ENCODE measurements around the gene UBASH3B. TPM values are rescaled to one million over a fixed set of nuclear protein-coding genes. Genes with fewer than 3 reads are reported as not detected.

UBASH3B gene
- total RNA-seq, 1 donor from 2014 or later: 2.6 TPM

DNA sequence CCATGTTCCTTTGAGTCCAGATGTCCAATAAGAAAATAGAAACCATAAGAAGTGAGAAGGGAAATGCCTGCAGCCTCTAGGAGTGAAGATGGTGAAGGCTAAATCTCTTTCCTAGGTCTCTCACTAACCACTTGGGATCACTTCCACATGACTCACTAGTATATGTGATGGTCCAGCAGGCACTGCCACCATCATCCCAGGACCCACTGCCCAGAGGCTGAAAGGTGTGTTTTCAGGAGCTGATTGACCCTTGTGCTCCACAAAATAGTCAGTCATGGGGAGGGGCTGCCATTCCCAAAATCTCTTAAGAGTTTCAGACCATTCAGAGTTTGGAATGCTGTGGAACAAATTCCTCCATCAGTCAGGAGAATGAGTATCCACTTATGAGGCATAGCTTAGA is 22.9 kb downstream of the UBASH3B start:
- H3K27ac ChIP-seq (replicated peaks): no peak overlapping the region
- no peaks in the 10 kb centered on the region for H3K9me3 ChIP-seq (replicated peaks)
- H3K4me3 ChIP-seq: no peak overlapping the region
- no peaks in the 10 kb centered on the region for H3K4me1 ChIP-seq
- intact Hi-C loops (cut with micrococcal nuclease): no loop called here
- H3K27me3 ChIP-seq (ENCODE audit: low read depth): peaks cover 12% of the 10 kb centered on the region
- no peak for DNase-seq
- TF ChIP-seq, protein P1, sequence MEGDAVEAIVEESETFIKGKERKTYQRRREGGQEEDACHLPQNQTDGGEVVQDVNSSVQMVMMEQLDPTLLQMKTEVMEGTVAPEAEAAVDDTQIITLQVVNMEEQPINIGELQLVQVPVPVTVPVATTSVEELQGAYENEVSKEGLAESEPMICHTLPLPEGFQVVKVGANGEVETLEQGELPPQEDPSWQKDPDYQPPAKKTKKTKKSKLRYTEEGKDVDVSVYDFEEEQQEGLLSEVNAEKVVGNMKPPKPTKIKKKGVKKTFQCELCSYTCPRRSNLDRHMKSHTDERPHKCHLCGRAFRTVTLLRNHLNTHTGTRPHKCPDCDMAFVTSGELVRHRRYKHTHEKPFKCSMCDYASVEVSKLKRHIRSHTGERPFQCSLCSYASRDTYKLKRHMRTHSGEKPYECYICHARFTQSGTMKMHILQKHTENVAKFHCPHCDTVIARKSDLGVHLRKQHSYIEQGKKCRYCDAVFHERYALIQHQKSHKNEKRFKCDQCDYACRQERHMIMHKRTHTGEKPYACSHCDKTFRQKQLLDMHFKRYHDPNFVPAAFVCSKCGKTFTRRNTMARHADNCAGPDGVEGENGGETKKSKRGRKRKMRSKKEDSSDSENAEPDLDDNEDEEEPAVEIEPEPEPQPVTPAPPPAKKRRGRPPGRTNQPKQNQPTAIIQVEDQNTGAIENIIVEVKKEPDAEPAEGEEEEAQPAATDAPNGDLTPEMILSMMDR (IDR thresholded peaks at IDR 0.05; ENCODE audit: borderline replicate concordance): no peak
- H3K36me3 ChIP-seq: no peaks in the 10 kb centered on the region

GRCh38 chr11:122679466-122679865 is 23.9 kb downstream of the UBASH3B start:
- Histone ChIP-seq H3K27me3 (ENCODE audit: low read depth) (peaks cover 12% of the 10 kb centered on the region), H3K36me3 (no peaks in the 10 kb centered on the region), H3K27ac (replicated peaks) (no peak overlapping the region), H3K4me3 (no peak overlapping the region), H3K4me1 (no peaks in the 10 kb centered on the region), H3K9me3 (replicated peaks) (no peaks in the 10 kb centered on the region)
- DNase-seq: no peak
- intact Hi-C loops (cut with micrococcal nuclease): no loop called here
- TF ChIP-seq, protein P1 (IDR thresholded peaks at IDR 0.05; ENCODE audit: borderline replicate concordance): no peak

DNA sequence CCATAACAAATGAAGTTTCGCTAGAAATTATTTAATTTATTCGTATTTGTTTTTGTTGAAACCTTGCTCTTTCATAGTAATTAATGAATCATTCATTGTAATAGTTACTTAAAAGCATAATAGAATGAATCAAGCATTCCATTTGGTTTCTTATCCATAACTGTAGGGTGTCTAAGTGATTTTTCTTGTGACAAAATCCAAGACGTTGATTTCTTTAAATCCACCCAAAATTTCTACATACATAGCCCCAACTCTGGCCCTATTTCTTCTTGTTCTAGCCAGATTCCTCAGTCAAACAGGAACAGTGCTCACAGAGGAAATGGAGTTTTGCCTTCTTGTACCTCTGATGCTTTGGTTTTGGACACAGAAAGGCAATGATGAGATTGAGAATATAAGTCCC is 25.5 kb downstream of the UBASH3B start:
- H3K4me1 ChIP-seq: peaks cover 6% of the 10 kb centered on the region
- no peak overlapping the region for H3K4me3 ChIP-seq
- H3K27ac ChIP-seq (replicated peaks): no peak overlapping the region
- no peaks in the 10 kb centered on the region for H3K9me3 ChIP-seq (replicated peaks)
- intact Hi-C loops (cut with micrococcal nuclease): no loop called here
- peaks cover 12% of the 10 kb centered on the region for H3K27me3 ChIP-seq (ENCODE audit: low read depth)
- H3K36me3 ChIP-seq: no peaks in the 10 kb centered on the region
- DNase-seq: no peak
- TF ChIP-seq, protein P1 (IDR thresholded peaks at IDR 0.05; ENCODE audit: borderline replicate concordance): no peak

DNA sequence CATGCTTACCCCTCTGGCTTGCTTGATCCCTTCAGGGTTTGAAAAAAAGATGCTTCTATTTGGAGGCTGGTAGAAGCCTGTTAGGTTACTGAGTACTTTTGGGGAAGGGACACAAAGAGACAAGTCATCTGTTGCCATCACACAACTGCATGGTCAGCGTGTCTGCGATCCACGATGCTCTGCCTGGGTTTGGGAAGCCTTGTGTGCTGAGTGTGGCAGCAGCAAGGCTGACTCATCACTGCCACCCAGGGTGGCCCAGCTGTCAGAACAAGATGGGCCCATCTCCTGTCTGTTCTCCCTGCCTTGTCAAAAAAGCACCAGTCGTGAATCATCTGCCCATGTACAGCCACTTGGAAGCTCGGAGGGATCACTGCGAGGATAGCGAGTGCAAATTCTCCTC is 26.2 kb downstream of the UBASH3B start:
- H3K9me3 ChIP-seq (replicated peaks): no peaks in the 10 kb centered on the region
- peaks cover 9% of the 10 kb centered on the region for H3K4me1 ChIP-seq
- intact Hi-C loops (cut with micrococcal nuclease): no loop called here
- H3K36me3 ChIP-seq: no peaks in the 10 kb centered on the region
- H3K27ac ChIP-seq (replicated peaks): no peak overlapping the region
- TF ChIP-seq, protein P1 (IDR thresholded peaks at IDR 0.05; ENCODE audit: borderline replicate concordance): no peak
- H3K4me3 ChIP-seq: no peak overlapping the region
- H3K27me3 ChIP-seq (ENCODE audit: low read depth): peaks cover 12% of the 10 kb centered on the region
- no peak for DNase-seq

DNA sequence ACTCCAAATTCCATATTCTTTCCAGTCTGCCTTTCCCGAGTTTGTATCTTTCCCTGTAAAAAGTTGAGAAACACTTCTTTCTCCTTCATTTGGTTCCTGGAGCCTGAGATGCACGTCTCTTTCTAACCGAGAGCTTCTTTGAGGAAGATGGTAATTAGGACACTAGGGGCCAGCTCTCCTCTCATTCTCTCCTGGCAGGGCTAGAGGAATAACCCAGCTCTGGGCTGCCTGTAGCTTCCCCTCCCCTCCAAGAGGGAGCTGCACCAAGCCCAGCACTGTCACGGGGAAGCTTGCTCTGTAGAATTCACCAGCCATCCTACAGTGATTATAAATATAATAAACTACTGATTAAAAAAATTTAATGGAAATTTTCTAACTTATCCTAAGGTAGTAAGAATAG is 26.9 kb downstream of the UBASH3B start:
- peaks cover 9% of the 10 kb centered on the region for H3K4me1 ChIP-seq
- H3K27me3 ChIP-seq (ENCODE audit: low read depth): peaks cover 9% of the 10 kb centered on the region
- H3K4me3 ChIP-seq: no peak overlapping the region
- intact Hi-C loops (cut with micrococcal nuclease): no loop called here
- DNase-seq: no peak
- no peak overlapping the region for H3K27ac ChIP-seq (replicated peaks)
- no peaks in the 10 kb centered on the region for H3K9me3 ChIP-seq (replicated peaks)
- TF ChIP-seq, protein P1 (IDR thresholded peaks at IDR 0.05; ENCODE audit: borderline replicate concordance): no peak
- H3K36me3 ChIP-seq: no peaks in the 10 kb centered on the region

- H3K4me1 ChIP-seq: peaks cover 9% of the 10 kb centered on the region
- no peaks in the 10 kb centered on the region for H3K27me3 ChIP-seq (ENCODE audit: low read depth)
- no peak overlapping the region for H3K27ac ChIP-seq (replicated peaks)
- TF ChIP-seq, protein P1 (IDR thresholded peaks at IDR 0.05; ENCODE audit: borderline replicate concordance): no peak
- DNase-seq: no peak
- H3K4me3 ChIP-seq: no peak overlapping the region
- intact Hi-C loops (cut with micrococcal nuclease): no loop called here
- no peaks in the 10 kb centered on the region for H3K36me3 ChIP-seq
- H3K9me3 ChIP-seq (replicated peaks): no peaks in the 10 kb centered on the region
Observed at GRCh38 chr11:122685041-122685440, 29.5 kb downstream of the UBASH3B start.

All from left ventricle myocardium inferior (tissue), 1 donor.